HCT116 (cell line): Measurements from ENCODE around the gene SF3A2. TPM values are rescaled to one million over a fixed set of nuclear protein-coding genes. Genes with fewer than 3 reads are reported as not detected.

Source experiments
- ATAC-seq: fragments of 200-7000 bp; cut with Tn5 transposase; 2 replicates; pipeline ENCODE4 v1.9.1; 2020; ENCODE audit warnings: mild to moderate bottlenecking, moderate library complexity
- BruUV-seq: library from RNA; stranded (reverse); fragments of 400-500 nt; replicated peaks from 2 replicates; lab custom pipeline; 2021; lab: Mats Ljungman, UMichigan
- CTCF ChIA-PET: fragments of 300-600 bp; sonication (Branson Sonifier 250); formaldehyde crosslinking; loops from one replicate; lab custom pipeline; 2021; ENCODE audit warnings: antibody characterized with exemption; lab: Charles Lee
- POLR2A ChIA-PET: fragments of 300-600, 350-600 bp; sonication (Branson Sonifier 250); formaldehyde crosslinking; loops from one replicate; lab custom pipeline; 2021; ENCODE audit warnings: antibody characterized with exemption; lab: Charles Lee
- RAD21 ChIA-PET, 2 experiments: fragments of 300-600 bp; sonication (Branson Sonifier 250); formaldehyde crosslinking; loops; one replicate each; lab custom pipeline; 2023; ENCODE audit warnings: low total read pairs in 2 of 2; ENCODE audit not compliant: uncharacterized antibody in 2 of 2, unreplicated experiment in 2 of 2, low non-redundant PET in 1 of 2; lab: Charles Lee
- DNase-seq: peaks from one replicate; pipeline ENCODE4 v3.0.0-alpha.2; 2010; ENCODE audit warnings: low read depth, low spot score
- H2AFZ ChIP-seq: fragments of 200-600 bp; shearing (Covaris generic), sonication (generic); 2 replicates; pipeline ENCODE4 v1.6.1; 2017; ENCODE audit warnings: low read depth, mixed run types, mixed read lengths, antibody characterized with exemption, low read length; ENCODE audit not compliant: poor library complexity, severe bottlenecking
- H3K27ac ChIP-seq: 2 replicates; pipeline ENCODE4 v1.5.1; 2012; ENCODE audit warnings: low read depth, low read length
- H3K27me3 ChIP-seq: fragments of 200-600 bp; sonication (generic); 2 replicates; pipeline ENCODE4 v1.6.1; 2016; ENCODE audit warnings: mixed run types, low read length, mixed read lengths; ENCODE audit not compliant: insufficient read depth
- H3K36me3 ChIP-seq, 2 experiments: fragments of 200-500 bp in 1 of 2; fragments of 200-600 bp in 1 of 2; sonication (Bioruptor generic) in 1 of 2; sonication (generic) in 1 of 2; 2 replicates each; pipeline versions ENCODE4 v1.5.1 to v1.6.1; 2014 to 2016; ENCODE audit warnings: low read length in 2 of 2, inconsistent platforms in 1 of 2, mixed read lengths in 1 of 2, mixed run types in 1 of 2; ENCODE audit not compliant: insufficient read depth in 2 of 2, control insufficient read depth in 1 of 2
- H3K4me1 ChIP-seq, 2 experiments: fragments of 200-600 bp in 1 of 2; sonication (generic) in 1 of 2; 2 replicates each; pipeline versions ENCODE4 v1.5.1 to v1.6.1; 2012 to 2017; ENCODE audit warnings: low read length in 2 of 2, inconsistent platforms in 1 of 2, mild to moderate bottlenecking in 1 of 2, mixed read lengths in 1 of 2, mixed run types in 1 of 2, moderate library complexity in 1 of 2; ENCODE audit not compliant: insufficient read depth in 2 of 2, control insufficient read depth in 1 of 2
- H3K4me2 ChIP-seq: fragments of 200-600 bp; sonication (generic); 2 replicates; pipeline ENCODE4 v1.6.1; 2017; ENCODE audit warnings: mixed run types, low read length, mixed read lengths
- H3K4me3 ChIP-seq, 2 experiments: fragments of 200-600 bp in 1 of 2; sonication (generic) in 1 of 2; replicated peaks in 1 of 2; 2 replicates each; pipeline ENCODE4 v1.5.1; 2011 to 2016; ENCODE audit warnings: low read length in 2 of 2, control low read depth in 1 of 2, low read depth in 1 of 2, mild to moderate bottlenecking in 1 of 2, mixed read lengths in 1 of 2, mixed run types in 1 of 2
- H3K79me2 ChIP-seq: fragments of 200-600 bp; sonication (generic); 2 replicates; pipeline ENCODE4 v1.6.1; 2017; ENCODE audit warnings: mild to moderate bottlenecking, mixed run types, low read length, moderate library complexity, mixed read lengths; ENCODE audit not compliant: insufficient read depth
- H3K9ac ChIP-seq: fragments of 200-600 bp; sonication (generic); 2 replicates; pipeline ENCODE4 v1.6.1; 2016; ENCODE audit warnings: low read length, mixed read lengths
- H3K9me2 ChIP-seq: fragments of 200-600 bp; sonication (generic), shearing (Covaris generic); 2 replicates; pipeline ENCODE4 v1.6.1; 2017; ENCODE audit warnings: mixed run types, mild to moderate bottlenecking, moderate library complexity; ENCODE audit not compliant: insufficient read depth
- H3K9me3 ChIP-seq, 2 experiments: fragments of 200-500 bp in 1 of 2; fragments of 200-600 bp in 1 of 2; sonication (Bioruptor generic) in 1 of 2; sonication (generic) in 1 of 2; 2 replicates each; pipeline ENCODE4 v1.6.1; 2014 to 2017; ENCODE audit warnings: low read length in 2 of 2, mixed read lengths in 2 of 2, inconsistent platforms in 1 of 2, low read depth in 1 of 2, mild to moderate bottlenecking in 1 of 2, mixed run types in 1 of 2, moderate library complexity in 1 of 2; ENCODE audit not compliant: control insufficient read depth in 1 of 2, insufficient read depth in 1 of 2
- H4K20me1 ChIP-seq: fragments of 200-600 bp; sonication (generic), shearing (Covaris generic); 2 replicates; pipeline ENCODE4 v1.6.1; 2017; ENCODE audit warnings: mixed run types, mild to moderate bottlenecking, moderate library complexity; ENCODE audit not compliant: insufficient read depth
- CBX3 ChIP-seq: IDR thresholded peaks from 2 replicates; pipeline ENCODE4 v1.6.1; 2012; ENCODE audit warnings: low read depth
- CEBPB ChIP-seq: IDR thresholded peaks from 2 replicates; pipeline ENCODE4 v1.6.1; 2012; ENCODE audit warnings: low read depth
- EZH2phosphoT487 ChIP-seq: fragments of 200-600 bp; IDR thresholded peaks from 2 replicates; pipeline ENCODE4 v1.6.1; 2018; ENCODE audit warnings: antibody characterized with exemption, borderline replicate concordance
- FOSL1 ChIP-seq: IDR thresholded peaks from 2 replicates; pipeline ENCODE4 v1.6.1; 2012; ENCODE audit warnings: low read depth
- POLR2AphosphoS5 ChIP-seq: IDR thresholded peaks from 2 replicates; pipeline ENCODE4 v1.6.1; 2011; ENCODE audit warnings: mild to moderate bottlenecking, low read depth, low read length, moderate library complexity
- SIN3A ChIP-seq: IDR thresholded peaks from 2 replicates; pipeline ENCODE4 v1.6.1; 2012; ENCODE audit warnings: low read depth
- ZFX ChIP-seq: fragments of 450-650 bp; IDR thresholded peaks from 2 replicates; pipeline ENCODE4 v1.6.1; 2017
- ZNF274 ChIP-seq: fragments of 200-500 bp; sonication (Bioruptor generic); IDR thresholded peaks from 2 replicates; pipeline ENCODE4 v1.6.1; 2014; ENCODE audit warnings: mild to moderate bottlenecking, low read depth, low read length, inconsistent platforms
- intact Hi-C: fragments of 100-400 bp; cut with micrococcal nuclease; formaldehyde crosslinking; loops from 2 replicates; pipeline ENCODE4 v1.10.0; 2022
- total RNA-seq: library from RNA; stranded (reverse); gene quantifications from one replicate; pipeline ENCODE4 v1.2.1, GENCODE V29; 2021; ENCODE audit not compliant: unreplicated experiment
- TF ChIP-seq, protein P1 (sequence below), 3 experiments: fragments of 200-600 bp in 1 of 3; sonication (generic) in 1 of 3; IDR thresholded peaks in 2 of 3; conservative IDR thresholded peaks in 1 of 3; 2 replicates each; pipeline ENCODE4 v1.5.1; 2012 to 2017; ENCODE audit warnings: low read depth in 2 of 3, low read length in 2 of 3, antibody characterized with exemption in 1 of 3, borderline replicate concordance in 1 of 3, control low read depth in 1 of 3, mild to moderate bottlenecking in 1 of 3, mixed read lengths in 1 of 3, mixed run types in 1 of 3, moderate library complexity in 1 of 3; ENCODE audit not compliant: insufficient read depth in 1 of 3
- TF ChIP-seq, protein P2 (sequence below): IDR thresholded peaks from 2 replicates; pipeline ENCODE4 v1.6.1; 2012
- TF ChIP-seq, protein P3 (sequence below): IDR thresholded peaks from 2 replicates; pipeline ENCODE4 v1.6.1; 2012; ENCODE audit warnings: low read depth
- TF ChIP-seq, protein P4 (sequence below): IDR thresholded peaks from 2 replicates; pipeline ENCODE4 v1.6.1; 2011; ENCODE audit warnings: mild to moderate bottlenecking, low read length, moderate library complexity; ENCODE audit not compliant: insufficient replicate concordance; ENCODE audit errors: extremely low read depth
- TF ChIP-seq, protein P5 (sequence below): IDR thresholded peaks from 2 replicates; pipeline ENCODE4 v1.6.1; 2012

The SF3A2 gene
- total RNA-seq, 1 experiment from 2014 or later = 166 TPM

DNA sequence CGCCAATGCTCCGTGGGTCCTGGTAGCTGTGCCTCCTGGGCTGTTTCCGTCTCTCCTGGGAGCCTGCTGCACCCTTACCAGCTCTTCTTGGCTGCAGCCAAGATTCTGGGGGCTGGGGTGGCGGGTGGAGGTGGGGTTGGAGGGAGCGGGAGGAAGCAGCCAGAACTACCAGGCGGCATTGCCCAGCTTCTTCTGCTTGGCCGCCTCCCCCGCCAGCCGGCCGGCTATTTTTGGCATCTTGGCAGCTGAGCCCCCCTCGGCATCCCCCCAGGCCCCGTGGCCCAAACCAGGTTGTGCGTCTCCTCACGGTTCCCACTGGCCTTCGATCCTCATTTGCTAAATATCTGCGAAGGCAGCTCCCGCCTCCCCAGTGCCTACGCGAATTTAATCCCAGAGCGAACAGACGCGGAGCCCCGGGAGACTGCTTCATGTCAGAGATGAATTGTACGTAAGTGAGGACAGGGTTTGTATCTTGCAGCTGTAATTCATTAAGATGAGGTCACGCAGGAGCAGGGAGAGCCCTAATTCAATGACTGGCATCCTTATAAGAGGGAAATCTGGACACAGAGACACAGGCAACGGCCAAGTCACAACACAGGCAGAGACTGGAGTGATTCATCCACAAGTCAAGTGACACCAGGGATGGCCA lies 58.2 kb downstream of the SF3A2 start (continued):
- TF ChIP-seq, protein P1, sequence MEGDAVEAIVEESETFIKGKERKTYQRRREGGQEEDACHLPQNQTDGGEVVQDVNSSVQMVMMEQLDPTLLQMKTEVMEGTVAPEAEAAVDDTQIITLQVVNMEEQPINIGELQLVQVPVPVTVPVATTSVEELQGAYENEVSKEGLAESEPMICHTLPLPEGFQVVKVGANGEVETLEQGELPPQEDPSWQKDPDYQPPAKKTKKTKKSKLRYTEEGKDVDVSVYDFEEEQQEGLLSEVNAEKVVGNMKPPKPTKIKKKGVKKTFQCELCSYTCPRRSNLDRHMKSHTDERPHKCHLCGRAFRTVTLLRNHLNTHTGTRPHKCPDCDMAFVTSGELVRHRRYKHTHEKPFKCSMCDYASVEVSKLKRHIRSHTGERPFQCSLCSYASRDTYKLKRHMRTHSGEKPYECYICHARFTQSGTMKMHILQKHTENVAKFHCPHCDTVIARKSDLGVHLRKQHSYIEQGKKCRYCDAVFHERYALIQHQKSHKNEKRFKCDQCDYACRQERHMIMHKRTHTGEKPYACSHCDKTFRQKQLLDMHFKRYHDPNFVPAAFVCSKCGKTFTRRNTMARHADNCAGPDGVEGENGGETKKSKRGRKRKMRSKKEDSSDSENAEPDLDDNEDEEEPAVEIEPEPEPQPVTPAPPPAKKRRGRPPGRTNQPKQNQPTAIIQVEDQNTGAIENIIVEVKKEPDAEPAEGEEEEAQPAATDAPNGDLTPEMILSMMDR (IDR thresholded peaks at IDR 0.05 in 2 of 3, conservative IDR thresholded peaks at IDR 0.05 in 1 of 3; ENCODE audit: borderline replicate concordance in 1 of 3, insufficient read depth in 1 of 3, low read depth in 2 of 3, low read length in 2 of 3) = no peak
- TF ChIP-seq CBX3 (no peak), FOSL1 (no peak)

DNA sequence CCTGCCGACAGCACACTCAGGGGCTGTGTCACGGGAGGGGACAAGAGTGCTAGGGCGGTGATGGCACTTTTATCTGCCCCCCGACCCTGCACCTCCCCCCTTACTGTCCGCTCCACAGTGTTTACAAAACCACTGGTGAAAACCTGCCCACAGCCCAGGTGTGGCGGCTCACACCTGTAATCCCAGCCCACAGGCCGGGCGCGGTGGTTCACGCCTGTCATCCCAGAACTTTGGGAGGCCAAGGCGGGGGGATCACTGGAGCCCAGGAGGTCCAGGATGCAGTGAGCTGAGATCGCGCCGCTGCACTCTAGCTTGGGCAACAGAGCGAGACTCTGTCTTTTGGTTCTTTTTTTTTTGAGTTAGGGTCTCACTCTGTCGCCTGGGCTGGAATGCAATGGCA lies 59.5 kb downstream of the SF3A2 start:
- ChIA-PET POLR2A (no interaction called here), RAD21 (no interaction called here), CTCF (no interaction called here)
- no peaks in the 10 kb centered on the region for H3K27me3 ChIP-seq
- no peaks in the 10 kb centered on the region for H3K36me3 ChIP-seq
- ATAC-seq = no peak
- no peaks in the 10 kb centered on the region for H3K79me2 ChIP-seq
- no TSS peak for BruUV-seq
- no peak overlapping the region for H3K9ac ChIP-seq
- H2AFZ ChIP-seq = no peak overlapping the region
- H3K4me2 ChIP-seq = no peak overlapping the region
- intact Hi-C loops = no loop called here
- H3K9me2 ChIP-seq = no peaks in the 10 kb centered on the region
- H3K4me1 ChIP-seq = no peaks in the 10 kb centered on the region
- DNase-seq = no peak
- H3K9me3 ChIP-seq = no peaks in the 10 kb centered on the region
- H4K20me1 ChIP-seq = no peaks in the 10 kb centered on the region
- no peak overlapping the region for H3K4me3 ChIP-seq
- no peak overlapping the region for H3K27ac ChIP-seq
- no peak for TF ChIP-seq EZH2phosphoT487
- TF ChIP-seq ZFX = no peak
- no peak for TF ChIP-seq SIN3A
- TF ChIP-seq, protein P2, sequence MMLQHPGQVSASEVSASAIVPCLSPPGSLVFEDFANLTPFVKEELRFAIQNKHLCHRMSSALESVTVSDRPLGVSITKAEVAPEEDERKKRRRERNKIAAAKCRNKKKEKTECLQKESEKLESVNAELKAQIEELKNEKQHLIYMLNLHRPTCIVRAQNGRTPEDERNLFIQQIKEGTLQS = no peak
- TF ChIP-seq ZNF274 = no peak
- TF ChIP-seq, protein P3, sequence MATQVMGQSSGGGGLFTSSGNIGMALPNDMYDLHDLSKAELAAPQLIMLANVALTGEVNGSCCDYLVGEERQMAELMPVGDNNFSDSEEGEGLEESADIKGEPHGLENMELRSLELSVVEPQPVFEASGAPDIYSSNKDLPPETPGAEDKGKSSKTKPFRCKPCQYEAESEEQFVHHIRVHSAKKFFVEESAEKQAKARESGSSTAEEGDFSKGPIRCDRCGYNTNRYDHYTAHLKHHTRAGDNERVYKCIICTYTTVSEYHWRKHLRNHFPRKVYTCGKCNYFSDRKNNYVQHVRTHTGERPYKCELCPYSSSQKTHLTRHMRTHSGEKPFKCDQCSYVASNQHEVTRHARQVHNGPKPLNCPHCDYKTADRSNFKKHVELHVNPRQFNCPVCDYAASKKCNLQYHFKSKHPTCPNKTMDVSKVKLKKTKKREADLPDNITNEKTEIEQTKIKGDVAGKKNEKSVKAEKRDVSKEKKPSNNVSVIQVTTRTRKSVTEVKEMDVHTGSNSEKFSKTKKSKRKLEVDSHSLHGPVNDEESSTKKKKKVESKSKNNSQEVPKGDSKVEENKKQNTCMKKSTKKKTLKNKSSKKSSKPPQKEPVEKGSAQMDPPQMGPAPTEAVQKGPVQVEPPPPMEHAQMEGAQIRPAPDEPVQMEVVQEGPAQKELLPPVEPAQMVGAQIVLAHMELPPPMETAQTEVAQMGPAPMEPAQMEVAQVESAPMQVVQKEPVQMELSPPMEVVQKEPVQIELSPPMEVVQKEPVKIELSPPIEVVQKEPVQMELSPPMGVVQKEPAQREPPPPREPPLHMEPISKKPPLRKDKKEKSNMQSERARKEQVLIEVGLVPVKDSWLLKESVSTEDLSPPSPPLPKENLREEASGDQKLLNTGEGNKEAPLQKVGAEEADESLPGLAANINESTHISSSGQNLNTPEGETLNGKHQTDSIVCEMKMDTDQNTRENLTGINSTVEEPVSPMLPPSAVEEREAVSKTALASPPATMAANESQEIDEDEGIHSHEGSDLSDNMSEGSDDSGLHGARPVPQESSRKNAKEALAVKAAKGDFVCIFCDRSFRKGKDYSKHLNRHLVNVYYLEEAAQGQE = no peak
- TF ChIP-seq POLR2AphosphoS5 = no peak
- TF ChIP-seq, protein P4, sequence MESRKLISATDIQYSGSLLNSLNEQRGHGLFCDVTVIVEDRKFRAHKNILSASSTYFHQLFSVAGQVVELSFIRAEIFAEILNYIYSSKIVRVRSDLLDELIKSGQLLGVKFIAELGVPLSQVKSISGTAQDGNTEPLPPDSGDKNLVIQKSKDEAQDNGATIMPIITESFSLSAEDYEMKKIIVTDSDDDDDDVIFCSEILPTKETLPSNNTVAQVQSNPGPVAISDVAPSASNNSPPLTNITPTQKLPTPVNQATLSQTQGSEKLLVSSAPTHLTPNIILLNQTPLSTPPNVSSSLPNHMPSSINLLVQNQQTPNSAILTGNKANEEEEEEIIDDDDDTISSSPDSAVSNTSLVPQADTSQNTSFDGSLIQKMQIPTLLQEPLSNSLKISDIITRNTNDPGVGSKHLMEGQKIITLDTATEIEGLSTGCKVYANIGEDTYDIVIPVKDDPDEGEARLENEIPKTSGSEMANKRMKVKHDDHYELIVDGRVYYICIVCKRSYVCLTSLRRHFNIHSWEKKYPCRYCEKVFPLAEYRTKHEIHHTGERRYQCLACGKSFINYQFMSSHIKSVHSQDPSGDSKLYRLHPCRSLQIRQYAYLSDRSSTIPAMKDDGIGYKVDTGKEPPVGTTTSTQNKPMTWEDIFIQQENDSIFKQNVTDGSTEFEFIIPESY = no peak
- TF ChIP-seq, protein P5, sequence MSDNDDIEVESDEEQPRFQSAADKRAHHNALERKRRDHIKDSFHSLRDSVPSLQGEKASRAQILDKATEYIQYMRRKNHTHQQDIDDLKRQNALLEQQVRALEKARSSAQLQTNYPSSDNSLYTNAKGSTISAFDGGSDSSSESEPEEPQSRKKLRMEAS = no peak
- TF ChIP-seq, protein P1 (IDR thresholded peaks at IDR 0.05 in 2 of 3, conservative IDR thresholded peaks at IDR 0.05 in 1 of 3; ENCODE audit: borderline replicate concordance in 1 of 3, insufficient read depth in 1 of 3, low read depth in 2 of 3, low read length in 2 of 3) = no peak
- TF ChIP-seq CEBPB = no peak
